HG02884 (cell line): Measurements from ENCODE around the gene CYP2J2.
"Not testable (repeated sequence)": the region's sequence is repeated elsewhere in the genome, so short reads cannot be mapped to it uniquely, and the experiment has no call there.

ENCODE experiments used
- ATAC-seq: cut with Tn5 transposase; IDR thresholded peaks from one replicate; pipeline ENCODE4 v1.9.1; 2021; ENCODE audit warnings: mild to moderate bottlenecking, moderate library complexity; ENCODE audit not compliant: unreplicated experiment

CYP2J2 gene

GRCh38 chr1:59926381-59927123, at the start of gene CYP2J2:
Gene CYP2J2, minus strand, starts transcription at chr1:59926773. Its CDS starts 27 bp downstream, at chr1:59926746.
- no peak for ATAC-seq

GRCh38 chr1:59973719-59974118, 47.1 kb upstream of the CYP2J2 start:
- no peak for ATAC-seq

DNA sequence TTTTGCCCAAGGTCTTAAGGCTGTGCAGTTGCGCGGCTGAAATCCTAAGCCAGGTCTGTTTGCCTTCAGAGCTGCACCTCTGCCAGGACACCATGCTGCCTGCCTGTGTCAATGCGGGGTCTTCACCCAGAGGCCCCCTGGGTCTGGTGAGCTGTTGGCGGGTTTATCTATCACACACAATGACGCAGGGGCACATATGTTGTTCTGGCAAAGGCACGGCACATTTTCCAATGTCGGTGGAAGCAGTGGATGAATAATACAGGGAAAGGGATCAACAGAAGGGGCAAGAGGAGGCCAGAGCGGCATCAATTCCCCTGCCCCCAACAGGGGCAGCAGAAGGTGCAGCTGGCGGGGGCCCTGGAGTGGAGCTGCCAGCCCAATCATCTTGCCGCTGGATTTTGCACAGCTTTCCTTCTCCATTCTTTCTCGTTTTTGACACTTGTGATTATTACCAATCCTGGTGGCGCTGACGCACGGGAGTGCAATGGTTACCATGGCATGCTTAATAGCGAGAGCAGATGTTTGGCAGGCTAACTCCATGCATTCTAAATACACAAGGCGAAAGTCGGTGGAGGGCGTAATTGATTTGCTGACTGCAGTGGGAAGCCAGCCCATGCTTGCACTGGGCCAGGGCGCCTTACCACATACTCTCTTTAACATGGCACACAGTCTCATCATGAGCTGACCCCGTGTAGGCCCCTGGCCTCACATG, 45.8 kb upstream of the CYP2J2 start:
- no peak for ATAC-seq

DNA sequence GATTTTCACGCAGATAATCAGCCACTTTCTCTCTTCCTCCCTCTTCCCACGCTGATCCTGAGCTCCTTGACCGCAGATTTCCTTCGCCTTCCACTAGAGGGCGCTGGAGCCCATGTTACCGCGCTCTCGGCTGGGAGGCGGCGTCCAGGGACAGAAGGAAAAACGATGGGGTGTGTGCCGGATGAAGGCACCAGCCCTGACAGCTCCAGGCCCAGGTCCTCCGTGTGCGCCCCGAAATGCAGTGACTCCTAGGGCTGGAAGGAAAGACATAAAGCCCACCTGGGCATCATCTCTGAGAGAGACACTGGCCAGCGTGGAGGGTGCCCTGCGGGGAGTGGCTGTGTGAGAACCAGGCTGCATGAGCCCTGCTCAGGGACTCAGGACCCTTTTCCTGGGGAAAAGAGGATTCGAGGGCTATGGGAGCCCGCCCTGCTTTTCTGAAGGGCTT, 44.9 kb upstream of the CYP2J2 start:
- ATAC-seq, result no peak

GRCh38 chr1:59969542-59970175, 43.1 kb upstream of the CYP2J2 start:
- not testable (repeated sequence) for ATAC-seq

- ATAC-seq, result not testable (repeated sequence)
Observed at GRCh38 chr1:59968746-59969145, 42.2 kb upstream of the CYP2J2 start.

DNA sequence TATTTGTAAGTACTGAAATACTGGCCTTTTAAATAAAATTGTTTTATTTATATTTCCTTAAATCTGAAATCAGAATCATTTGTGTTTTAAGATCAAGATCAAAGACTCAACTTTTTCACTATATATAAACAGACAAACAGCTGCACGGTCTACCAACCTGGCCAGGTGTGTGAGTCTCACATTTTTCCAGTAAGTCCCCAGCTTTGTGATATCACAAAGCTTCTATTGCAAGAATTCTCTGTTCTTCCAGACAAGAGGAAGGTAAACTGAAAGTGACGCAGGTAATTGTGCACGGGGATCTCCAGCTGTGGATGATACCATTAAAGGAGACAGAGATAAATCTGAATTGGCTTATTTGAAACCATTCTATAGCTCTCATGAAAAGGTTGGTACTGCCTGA, 41.2 kb upstream of the CYP2J2 start:
- no peak for ATAC-seq

GRCh38 chr1:59967141-59967697, 40.6 kb upstream of the CYP2J2 start:
- no peak for ATAC-seq

GRCh38 chr1:59952065-59952464, 25.5 kb upstream of the CYP2J2 start:
- ATAC-seq, result no peak

DNA sequence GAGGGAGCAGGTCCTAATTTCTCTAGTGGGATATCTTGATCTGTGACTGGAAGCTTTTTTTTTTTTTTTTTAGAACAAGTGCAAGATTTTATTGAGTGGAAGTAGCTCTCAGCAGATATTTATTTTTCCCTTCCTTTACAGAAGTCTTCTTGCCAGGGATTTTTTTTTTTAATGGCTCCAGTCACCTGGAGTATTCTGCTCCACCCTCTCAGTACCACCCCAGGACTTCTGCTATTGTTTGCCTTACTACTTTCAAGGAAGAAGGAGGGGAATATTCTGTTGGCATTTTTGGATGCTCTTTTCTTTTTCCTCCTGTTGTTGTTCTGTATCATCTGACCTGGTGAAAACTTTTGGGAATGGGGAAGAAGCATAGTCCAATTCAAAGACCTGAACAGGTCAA, 23.1 kb upstream of the CYP2J2 start:
- ATAC-seq, result no peak

GRCh38 chr1:59948990-59949389, 22.4 kb upstream of the CYP2J2 start:
- ATAC-seq, result no peak

DNA sequence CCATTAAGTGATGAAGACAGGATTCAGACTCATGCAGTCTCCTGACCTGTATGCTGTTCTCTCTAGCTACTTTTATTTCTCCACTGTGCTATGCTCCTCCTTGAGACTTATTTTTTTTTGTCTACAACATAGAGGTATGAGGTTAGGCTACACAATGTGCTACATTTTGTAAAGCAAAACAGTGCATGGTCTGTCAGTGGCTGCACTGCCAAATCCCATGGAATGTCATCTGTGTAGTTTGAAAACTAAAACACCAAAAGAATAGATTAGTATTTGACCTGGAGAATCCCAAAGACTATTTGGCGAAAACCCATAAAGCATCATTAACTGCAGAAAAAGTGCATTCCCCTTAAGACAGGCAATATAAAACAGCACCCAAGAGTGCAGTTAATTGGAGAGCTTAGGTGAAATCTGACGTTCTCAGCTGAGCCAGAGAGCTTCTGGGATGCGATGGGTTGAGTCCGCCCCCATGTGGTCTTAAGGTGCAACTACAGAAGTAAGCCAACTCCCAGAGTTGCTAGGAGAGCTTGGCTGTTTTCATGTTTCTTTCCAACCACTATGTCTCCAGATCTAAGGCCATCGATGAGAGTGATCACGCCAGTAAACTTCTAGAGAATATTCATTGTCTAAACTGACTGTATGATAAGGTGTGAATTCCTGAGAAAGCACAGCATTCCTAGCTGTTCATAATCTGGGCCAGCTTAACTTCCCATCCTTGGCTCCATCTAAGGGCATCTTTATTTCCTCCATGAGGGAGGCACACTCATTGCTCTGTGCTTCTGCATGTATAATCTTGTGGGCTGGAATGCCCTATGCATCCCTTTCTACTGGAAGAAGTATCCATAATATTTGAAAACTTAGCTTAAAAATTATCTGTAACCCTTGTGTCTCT, 20.7 kb upstream of the CYP2J2 start:
- ATAC-seq, result peak; percentile 95

GRCh38 chr1:59945790-59946189, 19.2 kb upstream of the CYP2J2 start:
- ATAC-seq, result no peak

DNA sequence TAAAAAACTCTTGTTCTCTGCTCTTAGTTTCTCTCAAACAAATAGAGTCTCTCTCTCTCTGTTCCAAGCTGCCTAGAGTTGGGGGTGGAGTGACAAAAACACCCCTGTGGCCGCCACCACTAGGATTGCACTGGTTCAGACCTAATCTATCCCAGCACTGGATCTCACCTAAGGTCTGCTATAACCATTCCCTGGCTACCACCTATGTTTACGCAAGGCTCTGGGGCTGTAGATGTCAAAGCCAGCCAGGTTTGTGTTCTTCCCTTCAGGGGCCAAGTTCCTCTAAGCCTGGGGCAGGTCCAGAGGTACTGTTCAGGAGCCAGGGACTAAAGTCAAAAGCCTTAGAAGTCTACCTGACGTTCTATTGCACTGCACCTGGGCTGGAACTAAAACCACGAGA, 12.8 kb upstream of the CYP2J2 start:
- ATAC-seq, result no peak

DNA sequence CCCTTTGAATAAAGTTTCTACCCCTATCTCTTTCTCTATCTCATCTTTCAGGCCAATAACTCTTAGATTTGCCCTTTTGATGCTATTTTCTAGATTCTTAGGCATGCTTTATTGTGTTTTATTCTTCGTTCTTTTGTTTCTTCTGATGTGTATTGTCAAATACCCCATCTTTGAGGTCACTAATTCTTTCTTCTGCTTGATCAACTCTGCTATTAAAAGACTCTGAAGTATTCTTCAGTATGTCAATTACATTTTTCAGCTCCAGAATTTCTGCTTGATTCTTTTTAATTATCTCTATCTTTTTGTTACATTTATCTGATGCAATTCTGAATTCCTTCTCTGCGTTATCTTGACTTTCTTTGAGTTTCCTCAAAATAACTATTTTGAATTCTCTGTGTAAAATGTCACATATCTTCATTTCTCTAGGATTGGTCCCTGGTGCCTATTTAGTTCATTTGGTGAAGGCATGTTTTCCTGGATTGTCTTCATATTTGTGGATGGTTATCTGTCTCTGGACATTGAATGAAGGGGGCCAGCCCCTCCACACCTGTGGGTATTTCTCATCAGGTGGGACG, 11.2 kb upstream of the CYP2J2 start:
- no peak for ATAC-seq

DNA sequence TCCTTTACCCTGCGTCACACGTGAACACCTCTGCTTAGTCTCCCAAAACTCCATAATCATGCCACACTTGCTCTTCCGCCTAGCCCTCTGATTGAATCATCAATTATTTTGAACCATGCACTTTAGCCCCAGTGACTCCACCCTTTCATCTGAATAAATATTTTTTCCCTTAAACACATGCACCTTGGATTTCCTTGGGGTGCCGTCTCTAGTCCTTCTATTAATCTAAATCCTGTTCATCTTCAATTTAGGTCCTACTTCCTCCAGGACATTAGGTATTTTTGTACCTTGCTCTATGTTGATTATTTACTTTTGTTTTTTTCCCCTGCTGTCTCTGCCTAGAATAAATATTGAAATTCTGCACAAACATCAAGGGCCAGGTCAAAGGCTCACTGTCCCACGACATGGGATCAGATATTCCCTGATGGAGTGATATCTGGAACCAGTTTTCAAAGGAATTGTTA, 9.8 kb upstream of the CYP2J2 start:
- ATAC-seq, result no peak

GRCh38 chr1:59928996-59929395, 2.4 kb upstream of the CYP2J2 start:
- no peak for ATAC-seq

DNA sequence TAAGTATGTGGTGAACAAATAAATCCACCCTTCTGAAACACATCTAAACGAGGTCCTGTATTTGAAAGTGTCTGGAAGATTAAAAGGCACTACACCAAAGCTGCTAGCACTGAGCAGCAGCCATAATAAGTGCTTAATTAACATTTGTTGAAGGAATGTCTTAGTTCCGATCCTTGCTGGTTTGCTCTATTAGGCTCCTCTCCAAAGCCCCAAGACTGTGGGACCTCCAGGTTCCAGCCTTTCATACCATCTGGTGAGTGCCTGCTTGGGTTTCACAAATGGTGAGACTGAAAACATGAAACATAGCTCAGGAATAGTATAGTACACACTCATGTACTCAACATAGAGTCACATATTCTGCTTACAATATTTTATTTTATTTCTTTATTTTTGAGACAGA, 640 bp upstream of the CYP2J2 start:
- no peak for ATAC-seq

DNA sequence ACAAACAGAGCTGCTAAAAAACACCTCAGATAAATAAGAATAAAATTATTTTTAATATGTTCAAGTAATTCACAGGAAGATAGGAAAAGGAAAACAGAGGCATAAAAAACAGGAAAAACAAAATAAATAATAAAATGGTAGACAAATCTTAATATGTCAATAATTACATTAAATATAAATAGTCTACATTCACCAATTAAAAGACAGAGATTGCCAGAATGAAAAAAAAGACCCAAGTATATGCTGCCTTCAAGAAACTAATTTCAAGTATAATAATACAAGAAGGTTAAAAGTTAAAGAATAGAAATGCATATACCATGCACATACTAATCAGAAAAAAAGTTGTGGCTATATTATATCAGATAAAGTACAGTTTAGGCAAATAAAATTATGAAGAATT, 1.9 kb downstream of the CYP2J2 start:
- ATAC-seq, result no peak

DNA sequence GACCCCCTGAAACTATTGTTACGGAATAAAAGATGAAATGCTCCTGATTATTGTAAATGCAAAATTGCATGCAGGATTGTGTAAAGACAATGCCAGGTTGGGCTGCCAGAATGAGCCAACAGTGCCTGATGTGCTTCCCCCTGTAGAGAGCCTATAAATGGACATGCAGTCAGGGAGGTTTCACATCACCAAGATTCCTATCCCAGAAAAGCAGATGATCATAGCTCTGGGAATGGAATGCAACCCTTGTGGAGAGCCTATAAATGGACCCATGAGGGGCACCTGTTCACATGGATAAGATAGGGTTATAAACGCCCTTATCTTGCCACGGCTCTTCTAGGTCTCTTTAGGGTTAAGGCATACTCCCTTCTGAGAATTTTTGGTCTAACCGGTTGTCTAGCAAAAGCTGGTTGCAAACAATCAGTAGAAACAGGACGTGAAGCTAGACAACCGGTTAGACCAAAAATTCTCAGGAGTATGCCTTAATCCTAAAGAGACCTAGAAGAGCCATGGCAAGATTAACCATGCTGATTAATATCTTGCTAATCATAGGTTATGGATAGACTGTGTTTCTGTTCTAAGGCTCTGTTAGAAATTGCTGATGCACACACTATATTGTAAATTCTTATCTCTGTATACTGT, 5.2 kb downstream of the CYP2J2 start:
- ATAC-seq, result not testable (repeated sequence)
